Measurements from ENCODE around the gene AGAP1.
"Not testable (repeated sequence)": the region's sequence is repeated elsewhere in the genome, so short reads cannot be mapped to it uniquely, and the experiment has no call there.

AGAP1 gene

GRCh38 chr2:236045251-236046235, 551.7 kb downstream of the AGAP1 start:
- DNase-seq (ENCODE audit: low read depth), result no peak

GRCh38 chr2:236046715-236047114, 552.9 kb downstream of the AGAP1 start:
- no peak for DNase-seq (ENCODE audit: low read depth)

GRCh38 chr2:236047176-236047575, 553.3 kb downstream of the AGAP1 start:
- DNase-seq (ENCODE audit: low read depth), result no peak

- DNase-seq (ENCODE audit: low read depth), result no peak
These were observed 554.2 kb downstream of the AGAP1 start for GRCh38 chr2:236047886-236048540.

- DNase-seq (ENCODE audit: low read depth), result no peak
These were observed 556.1 kb downstream of the AGAP1 start for GRCh38 chr2:236049981-236050380.

- no peak for DNase-seq (ENCODE audit: low read depth)
These were observed 557.5 kb downstream of the AGAP1 start for GRCh38 chr2:236051351-236051750.

GRCh38 chr2:236051806-236052205, 558.0 kb downstream of the AGAP1 start:
- no peak for DNase-seq (ENCODE audit: low read depth)

GRCh38 chr2:236052206-236052605, 558.4 kb downstream of the AGAP1 start:
- DNase-seq (ENCODE audit: low read depth), result no peak

GRCh38 chr2:236052926-236053821, 559.3 kb downstream of the AGAP1 start:
- no peak for DNase-seq (ENCODE audit: low read depth)

- peak; percentile 10 for DNase-seq (ENCODE audit: low read depth)
These were observed 560.3 kb downstream of the AGAP1 start for GRCh38 chr2:236054125-236054524.

- DNase-seq (ENCODE audit: low read depth), result no peak
These were observed 560.9 kb downstream of the AGAP1 start for GRCh38 chr2:236054621-236055305.

GRCh38 chr2:236055471-236055870, 561.6 kb downstream of the AGAP1 start:
- no peak for DNase-seq (ENCODE audit: low read depth)

GRCh38 chr2:236056141-236056540, 562.3 kb downstream of the AGAP1 start:
- DNase-seq (ENCODE audit: low read depth), result no peak

GRCh38 chr2:236057375-236057774, 563.5 kb downstream of the AGAP1 start:
- DNase-seq (ENCODE audit: low read depth), result no peak

- no peak for DNase-seq (ENCODE audit: low read depth)
These were observed 567.7 kb downstream of the AGAP1 start for GRCh38 chr2:236061497-236061896.

GRCh38 chr2:236061899-236062298, 568.1 kb downstream of the AGAP1 start:
- DNase-seq (ENCODE audit: low read depth), result no peak

GRCh38 chr2:236062806-236063205, 569.0 kb downstream of the AGAP1 start:
- DNase-seq (ENCODE audit: low read depth), result not testable (repeated sequence)

GRCh38 chr2:236063994-236064393, 570.2 kb downstream of the AGAP1 start:
- no peak for DNase-seq (ENCODE audit: low read depth)

- DNase-seq (ENCODE audit: low read depth), result no peak
These were observed 571.7 kb downstream of the AGAP1 start for GRCh38 chr2:236065314-236066160.

- DNase-seq (ENCODE audit: low read depth), result no peak
These were observed 576.4 kb downstream of the AGAP1 start for GRCh38 chr2:236070236-236070635.

GRCh38 chr2:236073246-236073645, 579.4 kb downstream of the AGAP1 start:
- DNase-seq (ENCODE audit: low read depth), result no peak

All from stromal cell of bone marrow (primary cell).